GM19238 (cell line): ENCODE results near the gene GNAT2.

Experiments
- DNase-seq: peaks from one replicate; pipeline ENCODE4 v3.0.0; 2011; ENCODE audit warnings: low spot score; ENCODE audit not compliant: insufficient read length

Gene GNAT2

GRCh38 chr1:109559995-109560394 lies 59.4 kb downstream of the GNAT2 start:
- no peak for DNase-seq

DNA sequence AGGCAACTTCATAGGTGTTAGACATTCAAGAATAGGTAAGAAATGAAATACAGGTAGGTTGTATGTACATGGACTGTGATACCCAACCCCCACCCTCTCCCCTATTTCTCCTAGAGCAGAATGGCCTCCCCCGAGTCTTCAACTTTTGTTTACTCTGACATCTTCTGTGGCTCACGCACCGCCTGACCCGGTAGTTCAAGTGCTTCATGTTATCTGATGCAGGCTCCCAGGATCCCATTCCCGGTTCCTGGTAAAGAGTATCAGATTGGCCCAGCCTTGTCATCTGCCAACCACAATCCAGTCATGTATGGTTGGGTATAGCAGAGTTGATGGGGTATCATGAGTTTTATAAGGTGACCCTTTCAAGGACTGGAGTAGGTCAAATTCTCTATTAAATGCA lies 61.9 kb downstream of the GNAT2 start:
- no peak for DNase-seq

DNA sequence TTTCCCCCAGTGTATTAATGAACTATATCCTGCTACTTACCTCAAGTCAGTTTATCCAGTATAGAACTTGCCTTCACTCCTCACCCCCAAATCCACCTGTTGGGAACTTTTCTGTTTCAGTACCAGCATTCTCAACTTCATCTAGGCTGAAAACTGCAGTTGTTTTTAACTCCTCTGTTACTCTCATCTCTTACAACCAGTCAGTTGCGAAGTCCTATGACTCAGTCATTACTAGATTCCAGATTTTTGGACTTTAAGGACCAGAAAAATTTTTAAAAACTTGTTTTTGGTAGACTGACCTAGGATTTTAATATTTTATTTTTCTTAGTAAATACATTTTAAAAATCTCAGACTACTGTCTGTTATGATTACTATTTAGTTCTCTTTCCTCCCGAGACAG lies 62.9 kb downstream of the GNAT2 start:
- no peak for DNase-seq
